ENCODE measurements around the gene LAMA5.

The LAMA5 gene

GRCh38 chr20:62289898-62290297 is 77.2 kb downstream of the LAMA5 start:
- DNase-seq (ENCODE audit: extremely low read depth in 1 of 2, low read depth in 1 of 2): no peak

GRCh38 chr20:62289131-62289530 is 78.0 kb downstream of the LAMA5 start:
- DNase-seq (ENCODE audit: extremely low read depth in 1 of 2, low read depth in 1 of 2): no peak

- DNase-seq (ENCODE audit: extremely low read depth in 1 of 2, low read depth in 1 of 2): no peak
Measured at GRCh38 chr20:62288535-62289105, 78.5 kb downstream of the LAMA5 start.

GRCh38 chr20:62287759-62288534 is 79.2 kb downstream of the LAMA5 start:
- no peak for DNase-seq (ENCODE audit: extremely low read depth in 1 of 2, low read depth in 1 of 2)

- no peak for DNase-seq (ENCODE audit: extremely low read depth in 1 of 2, low read depth in 1 of 2)
Measured at GRCh38 chr20:62287129-62287528, 80.0 kb downstream of the LAMA5 start.

GRCh38 chr20:62286493-62287064 is 80.5 kb downstream of the LAMA5 start:
- no peak for DNase-seq (ENCODE audit: extremely low read depth in 1 of 2, low read depth in 1 of 2)

- DNase-seq (ENCODE audit: extremely low read depth in 1 of 2, low read depth in 1 of 2): no peak
Measured at GRCh38 chr20:62285722-62286121, 81.4 kb downstream of the LAMA5 start.

- DNase-seq (ENCODE audit: extremely low read depth in 1 of 2, low read depth in 1 of 2): no peak
Measured at GRCh38 chr20:62285151-62285550, 82.0 kb downstream of the LAMA5 start.

- no peak for DNase-seq (ENCODE audit: extremely low read depth in 1 of 2, low read depth in 1 of 2)
Measured at GRCh38 chr20:62284448-62284847, 82.7 kb downstream of the LAMA5 start.

- no peak for DNase-seq (ENCODE audit: extremely low read depth in 1 of 2, low read depth in 1 of 2)
Measured at GRCh38 chr20:62282877-62283503, 84.1 kb downstream of the LAMA5 start.

- no peak for DNase-seq (ENCODE audit: extremely low read depth in 1 of 2, low read depth in 1 of 2)
Measured at GRCh38 chr20:62282103-62282502, 85.0 kb downstream of the LAMA5 start.

- DNase-seq (ENCODE audit: extremely low read depth in 1 of 2, low read depth in 1 of 2): no peak
Measured at GRCh38 chr20:62281161-62281933, 85.8 kb downstream of the LAMA5 start.

- DNase-seq (ENCODE audit: extremely low read depth in 1 of 2, low read depth in 1 of 2): no peak
Measured at GRCh38 chr20:62280303-62280702, 86.8 kb downstream of the LAMA5 start.

GRCh38 chr20:62277253-62277652 is 89.9 kb downstream of the LAMA5 start:
- no peak for DNase-seq (ENCODE audit: extremely low read depth in 1 of 2, low read depth in 1 of 2)

GRCh38 chr20:62276439-62276838 is 90.7 kb downstream of the LAMA5 start:
- no peak for DNase-seq (ENCODE audit: extremely low read depth in 1 of 2, low read depth in 1 of 2)

GRCh38 chr20:62275219-62275618 is 91.9 kb downstream of the LAMA5 start:
- DNase-seq (ENCODE audit: extremely low read depth in 1 of 2, low read depth in 1 of 2): no peak

- DNase-seq (ENCODE audit: extremely low read depth in 1 of 2, low read depth in 1 of 2): no peak
Measured at GRCh38 chr20:62274332-62274950, 92.7 kb downstream of the LAMA5 start.

- DNase-seq (ENCODE audit: extremely low read depth in 1 of 2, low read depth in 1 of 2): no peak
Measured at GRCh38 chr20:62273416-62273815, 93.7 kb downstream of the LAMA5 start.

- no peak for DNase-seq (ENCODE audit: extremely low read depth in 1 of 2, low read depth in 1 of 2)
Measured at GRCh38 chr20:62272200-62272599, 94.9 kb downstream of the LAMA5 start.

GRCh38 chr20:62269871-62270270 is 97.2 kb downstream of the LAMA5 start:
- no peak for DNase-seq (ENCODE audit: extremely low read depth in 1 of 2, low read depth in 1 of 2)

- no peak for DNase-seq (ENCODE audit: extremely low read depth in 1 of 2, low read depth in 1 of 2)
Measured at GRCh38 chr20:62269378-62269777, 97.7 kb downstream of the LAMA5 start.
